Measurements from ENCODE around the gene C14orf180.

C14orf180 gene

GRCh38 chr14:104591506-104592291, 12.1 kb downstream of the C14orf180 start:
- H3K4me3 ChIP-seq (ENCODE audit: low read length), result no peak overlapping the region
- no peak for DNase-seq (ENCODE audit: low read depth)
- TF ChIP-seq, protein P1, sequence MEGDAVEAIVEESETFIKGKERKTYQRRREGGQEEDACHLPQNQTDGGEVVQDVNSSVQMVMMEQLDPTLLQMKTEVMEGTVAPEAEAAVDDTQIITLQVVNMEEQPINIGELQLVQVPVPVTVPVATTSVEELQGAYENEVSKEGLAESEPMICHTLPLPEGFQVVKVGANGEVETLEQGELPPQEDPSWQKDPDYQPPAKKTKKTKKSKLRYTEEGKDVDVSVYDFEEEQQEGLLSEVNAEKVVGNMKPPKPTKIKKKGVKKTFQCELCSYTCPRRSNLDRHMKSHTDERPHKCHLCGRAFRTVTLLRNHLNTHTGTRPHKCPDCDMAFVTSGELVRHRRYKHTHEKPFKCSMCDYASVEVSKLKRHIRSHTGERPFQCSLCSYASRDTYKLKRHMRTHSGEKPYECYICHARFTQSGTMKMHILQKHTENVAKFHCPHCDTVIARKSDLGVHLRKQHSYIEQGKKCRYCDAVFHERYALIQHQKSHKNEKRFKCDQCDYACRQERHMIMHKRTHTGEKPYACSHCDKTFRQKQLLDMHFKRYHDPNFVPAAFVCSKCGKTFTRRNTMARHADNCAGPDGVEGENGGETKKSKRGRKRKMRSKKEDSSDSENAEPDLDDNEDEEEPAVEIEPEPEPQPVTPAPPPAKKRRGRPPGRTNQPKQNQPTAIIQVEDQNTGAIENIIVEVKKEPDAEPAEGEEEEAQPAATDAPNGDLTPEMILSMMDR (IDR thresholded peaks at IDR 0.05; ENCODE audit: insufficient read depth, low read depth, low read length, missing control alignments), result no peak

DNA sequence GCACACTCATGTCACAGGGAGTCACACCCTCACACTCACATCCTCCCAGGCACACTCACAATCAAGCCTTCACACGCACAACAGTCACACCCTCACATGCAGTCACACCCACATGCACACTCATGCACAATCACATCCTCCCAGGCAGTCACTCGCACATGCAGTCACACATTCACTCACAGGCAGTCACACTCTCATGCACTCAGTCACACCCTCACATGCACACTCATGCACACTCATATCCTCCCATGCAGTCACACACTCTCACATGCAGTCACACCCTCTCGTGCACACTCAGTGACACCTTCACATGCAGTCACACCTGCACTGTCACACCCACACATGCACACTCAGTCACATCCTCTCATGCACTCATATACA, 12.7 kb downstream of the C14orf180 start:
- TF ChIP-seq, protein P1 (IDR thresholded peaks at IDR 0.05; ENCODE audit: insufficient read depth, low read depth, low read length, missing control alignments), result no peak

DNA sequence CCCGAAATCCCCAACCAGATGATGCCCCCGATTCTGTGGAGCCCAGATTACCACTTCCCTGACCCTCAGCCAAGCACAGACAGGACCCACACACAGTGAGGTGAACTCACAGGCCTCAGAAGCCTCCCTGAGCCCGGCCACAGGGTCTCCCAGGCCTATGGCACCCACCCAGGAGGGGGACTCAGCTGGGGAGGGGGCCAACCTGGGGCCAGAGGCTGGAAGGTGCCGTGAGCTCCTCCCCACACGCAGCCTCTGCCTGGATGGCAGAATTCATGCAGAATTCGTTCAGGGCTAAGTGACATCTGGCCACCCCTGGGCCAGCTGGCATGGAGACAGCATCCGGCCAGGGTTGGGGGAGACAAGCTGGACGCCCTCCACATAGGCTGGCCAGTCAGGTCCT, 13.2 kb downstream of the C14orf180 start:
- DNase-seq (ENCODE audit: low read depth), result no peak
- no peak overlapping the region for H3K4me3 ChIP-seq (ENCODE audit: low read length)
- TF ChIP-seq, protein P1 (IDR thresholded peaks at IDR 0.05; ENCODE audit: insufficient read depth, low read depth, low read length, missing control alignments), result no peak

More for the DNA sequence above, 12.7 kb downstream of the C14orf180 start:
- no peak for DNase-seq (ENCODE audit: low read depth)
- no peak overlapping the region for H3K4me3 ChIP-seq (ENCODE audit: low read length)

GRCh38 chr14:104593241-104593701, 13.7 kb downstream of the C14orf180 start:
- no peak for DNase-seq (ENCODE audit: low read depth)
- TF ChIP-seq, protein P1 (IDR thresholded peaks at IDR 0.05; ENCODE audit: insufficient read depth, low read depth, low read length, missing control alignments), result no peak
- no peak overlapping the region for H3K4me3 ChIP-seq (ENCODE audit: low read length)

DNA sequence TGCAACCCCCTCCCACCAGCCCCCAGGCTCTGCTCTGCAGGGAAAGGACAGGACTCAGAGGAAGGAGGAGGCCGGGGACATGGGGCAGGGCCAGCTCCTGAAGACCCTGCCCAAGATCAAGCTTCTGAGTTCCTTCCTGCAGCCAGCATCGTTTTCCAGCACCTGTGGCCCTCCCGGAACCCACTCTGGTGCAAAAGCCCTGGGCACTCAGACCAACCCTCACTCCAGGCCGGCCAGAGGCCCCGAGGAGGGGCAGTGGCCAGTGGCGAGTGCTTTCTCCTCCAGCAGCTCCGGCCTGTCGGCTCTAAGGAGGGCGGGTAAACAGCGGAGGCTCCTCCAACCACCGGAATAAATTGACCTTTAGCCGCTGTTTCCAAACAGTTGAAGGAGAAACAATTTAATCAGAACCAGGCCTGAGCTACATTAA, 14.2 kb downstream of the C14orf180 start:
- DNase-seq (ENCODE audit: low read depth), result no peak
- TF ChIP-seq, protein P1 (IDR thresholded peaks at IDR 0.05; ENCODE audit: insufficient read depth, low read depth, low read length, missing control alignments), result no peak
- no peak overlapping the region for H3K4me3 ChIP-seq (ENCODE audit: low read length)

DNA sequence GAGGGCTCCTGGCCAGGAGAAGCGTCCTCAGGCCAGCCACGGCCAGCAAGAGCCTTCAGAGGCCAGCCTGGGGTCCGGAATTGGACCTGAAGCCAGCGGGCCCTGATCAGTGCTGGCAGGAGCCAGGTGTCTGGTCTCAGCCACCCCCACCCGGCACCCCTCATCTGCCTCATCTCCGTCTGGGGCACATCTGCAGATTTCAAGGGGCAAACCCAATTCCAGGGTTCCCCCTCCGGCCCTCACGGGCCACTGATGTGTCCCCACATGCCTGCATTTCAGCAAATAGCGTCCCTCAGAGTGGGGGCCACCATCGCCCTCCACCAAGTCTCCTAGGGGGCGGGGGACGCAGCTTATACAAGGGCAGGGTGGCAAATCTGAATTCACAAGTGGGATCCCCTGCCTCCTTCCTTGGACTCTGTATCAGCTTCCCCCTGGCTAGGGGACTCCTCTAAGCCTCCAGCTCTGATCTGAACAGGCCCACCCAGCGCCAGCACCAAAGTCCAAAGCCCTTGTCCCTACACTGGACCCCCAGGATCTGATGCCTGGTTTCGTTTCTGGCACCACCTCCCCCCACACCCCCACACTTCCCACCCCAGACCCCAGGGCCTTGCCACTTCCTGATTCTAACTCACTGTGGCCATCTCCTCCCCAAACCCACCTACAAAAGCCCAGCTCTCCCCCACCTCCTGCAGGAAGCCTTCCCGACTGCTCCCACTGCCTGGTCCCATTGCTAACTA, 14.9 kb downstream of the C14orf180 start:
- no peak for DNase-seq (ENCODE audit: low read depth)
- TF ChIP-seq, protein P1 (IDR thresholded peaks at IDR 0.05; ENCODE audit: insufficient read depth, low read depth, low read length, missing control alignments), result no peak
- no peak overlapping the region for H3K4me3 ChIP-seq (ENCODE audit: low read length)

Measured in epithelial cell of esophagus (primary cell).